Body of pancreas (tissue), 4 donors: Measurements from ENCODE around the gene IGF2BP1.

Experiments
- CTCF ChIP-seq, 7 experiments: fragments of 450-650 bp in 4 of 7; fragments of 200-600 bp in 3 of 7; sonication (generic) in 3 of 7; IDR thresholded peaks; one replicate each; pipeline ENCODE4 v1.5.1; 2016 to 2019; ENCODE audit warnings: antibody characterized with exemption in 7 of 7
- POLR2A ChIP-seq, 3 donors: fragments of 450-650 bp; IDR thresholded peaks; one replicate each; pipeline ENCODE4 v1.6.1; 2016; ENCODE audit warnings: antibody characterized with exemption in 3 of 3, mild to moderate bottlenecking in 2 of 3

- TF ChIP-seq CTCF (IDR thresholded peaks at IDR 0.05) (no peak), POLR2A (IDR thresholded peaks at IDR 0.05) (no peak)
Observed at GRCh38 chr17:49061524-49061943, 64.3 kb downstream of the IGF2BP1 start.
